Measurements from ENCODE around the gene DOCK10.

GRCh38 chr2:224871813-224872212 lies 170.5 kb downstream of the DOCK10 start:
- TF ChIP-seq CTCF (IDR thresholded peaks at IDR 0.05) (no peak), POLR2A (IDR thresholded peaks at IDR 0.05) (no peak)

All from heart left ventricle (tissue), 13 donors.